Raji (cell line): ENCODE data around the gene ZNF773.
A peak's percentile ranks its signal among the peaks of the same experiment; 100 is the strongest.
"Not testable (repeated sequence)": the region's sequence is repeated elsewhere in the genome, so short reads cannot be mapped to it uniquely, and the experiment has no call there.

Experiments
- POLR2A ChIP-seq: IDR thresholded peaks from 2 replicates; pipeline ENCODE4 v1.6.1; 2011; ENCODE audit warnings: low read depth, low read length, control low read depth; ENCODE audit not compliant: insufficient read depth

The ZNF773 gene

GRCh38 chr19:57499680-57500395 lies at the start of gene ZNF773:
Gene ZNF773 (plus strand): TSS chr19:57499938. CDS start chr19:57500081, 143 bp downstream.
- TF ChIP-seq POLR2A = peak; percentile 57

GRCh38 chr19:57452307-57452706 lies 47.4 kb upstream of the ZNF773 start:
- no peak for TF ChIP-seq POLR2A

GRCh38 chr19:57465680-57466381 lies 33.9 kb upstream of the ZNF773 start:
- TF ChIP-seq POLR2A = no peak

- TF ChIP-seq POLR2A = no peak
Observed at GRCh38 chr19:57466489-57466888, 33.2 kb upstream of the ZNF773 start.

GRCh38 chr19:57473646-57474045 lies 26.1 kb upstream of the ZNF773 start:
- no peak for TF ChIP-seq POLR2A

GRCh38 chr19:57477191-57478008 lies 22.3 kb upstream of the ZNF773 start, which contains the start of gene ZNF772:
Gene ZNF772 (minus strand): TSS chr19:57477566. CDS start chr19:57477309, 257 bp downstream.
- no peak for TF ChIP-seq POLR2A

GRCh38 chr19:57487477-57488298 lies 12.1 kb upstream of the ZNF773 start, which contains the start of gene ZNF419:
Gene ZNF419 (plus strand): TSS chr19:57487750. CDS start chr19:57487951, 201 bp downstream.
- not testable (repeated sequence) for TF ChIP-seq POLR2A

- no peak for TF ChIP-seq POLR2A
Observed at GRCh38 chr19:57506163-57506562, 6.4 kb downstream of the ZNF773 start.

- no peak for TF ChIP-seq POLR2A
Observed at GRCh38 chr19:57511484-57511883, 11.7 kb downstream of the ZNF773 start.

- no peak for TF ChIP-seq POLR2A
Observed at GRCh38 chr19:57512845-57513244, 13.1 kb downstream of the ZNF773 start.

- TF ChIP-seq POLR2A = no peak
Observed at GRCh38 chr19:57515255-57515654, 15.5 kb downstream of the ZNF773 start.

GRCh38 chr19:57527136-57527881 lies 27.6 kb downstream of the ZNF773 start, which contains the start of gene ZNF549:
Gene ZNF549 (plus strand): TSS chr19:57527356. CDS start chr19:57527574, 218 bp downstream.
- no peak for TF ChIP-seq POLR2A

GRCh38 chr19:57537953-57538547 lies 38.3 kb downstream of the ZNF773 start:
- no peak for TF ChIP-seq POLR2A

- TF ChIP-seq POLR2A = no peak
Observed at GRCh38 chr19:57546513-57546912, 46.8 kb downstream of the ZNF773 start.

GRCh38 chr19:57552432-57552831 lies 52.7 kb downstream of the ZNF773 start:
- TF ChIP-seq POLR2A = no peak
